MM.1S (cell line): ENCODE measurements around the gene MTM1.
A peak's percentile ranks its signal among the peaks of the same experiment; 100 is the strongest.

Experiments
- DNase-seq: peaks from one replicate; pipeline ENCODE4 v3.0.0-alpha.2; 2015
- H2AFZ ChIP-seq: fragments of 300-600 bp; sonication (generic); 2 replicates; pipeline ENCODE4 v1.6.0; 2016; ENCODE audit warnings: antibody characterized with exemption, low read length
- H3F3A ChIP-seq: fragments of 300-600 bp; sonication (generic); 2 replicates; pipeline ENCODE4 v1.6.1; 2016; ENCODE audit warnings: mild to moderate bottlenecking, antibody characterized with exemption, low read length, moderate library complexity, mixed read lengths; ENCODE audit not compliant: insufficient read depth
- H3K27ac ChIP-seq: fragments of 300-600 bp; sonication (generic); 2 replicates; pipeline ENCODE4 v1.5.1; 2016; ENCODE audit warnings: mild to moderate bottlenecking, low read length
- H3K27me3 ChIP-seq: fragments of 300-600 bp; sonication (generic); replicated peaks from 2 replicates; pipeline ENCODE4 v1.6.0; 2016; ENCODE audit warnings: low read length; ENCODE audit not compliant: insufficient read depth
- H3K36me3 ChIP-seq: fragments of 300-600 bp; sonication (generic); replicated peaks from 2 replicates; pipeline ENCODE4 v1.6.1; 2016; ENCODE audit warnings: mild to moderate bottlenecking, low read length, mixed read lengths; ENCODE audit not compliant: insufficient read depth
- H3K4me1 ChIP-seq: fragments of 300-600 bp; sonication (generic); 2 replicates; pipeline ENCODE4 v1.6.1; 2016; ENCODE audit warnings: low read length, mixed read lengths
- H3K4me2 ChIP-seq: fragments of 300-600 bp; sonication (generic); 2 replicates; pipeline ENCODE4 v1.6.0; 2016; ENCODE audit warnings: low read depth, low read length
- H3K4me3 ChIP-seq: fragments of 300-600 bp; sonication (generic); 2 replicates; pipeline ENCODE4 v1.5.1; 2016; ENCODE audit warnings: low read length, mixed read lengths
- H3K79me2 ChIP-seq: fragments of 300-600 bp; sonication (generic); 2 replicates; pipeline ENCODE4 v1.6.1; 2016; ENCODE audit warnings: mixed run types, low read length, mixed read lengths
- H3K9ac ChIP-seq: fragments of 300-600 bp; sonication (generic); 2 replicates; pipeline ENCODE4 v1.6.1; 2016; ENCODE audit warnings: low read length, mixed read lengths
- H3K9me2 ChIP-seq: fragments of 300-600 bp; sonication (generic); replicated peaks from 2 replicates; pipeline ENCODE4 v1.6.1; 2016; ENCODE audit warnings: mild to moderate bottlenecking, low read length, mixed read lengths; ENCODE audit not compliant: insufficient read depth
- H3K9me3 ChIP-seq: fragments of 300-600 bp; sonication (generic); replicated peaks from 2 replicates; pipeline ENCODE4 v1.6.1; 2016; ENCODE audit warnings: mild to moderate bottlenecking, low read length, mixed read lengths; ENCODE audit not compliant: insufficient read depth
- H4K20me1 ChIP-seq: fragments of 300-600 bp; sonication (generic); 2 replicates; pipeline ENCODE4 v1.6.1; 2016; ENCODE audit warnings: mild to moderate bottlenecking, low read length, moderate library complexity, mixed read lengths; ENCODE audit not compliant: insufficient read depth
- EZH2 ChIP-seq: fragments of 300-600 bp; sonication (generic); optimal IDR thresholded peaks from 2 replicates; pipeline ENCODE3; 2017; ENCODE audit warnings: low read depth, mild to moderate bottlenecking, antibody characterized with exemption, low read length, mixed read lengths
- EZH2phosphoT487 ChIP-seq: fragments of 300-600 bp; sonication (generic); IDR thresholded peaks from 2 replicates; pipeline ENCODE4 v1.6.1; 2018; ENCODE audit warnings: antibody characterized with exemption, low read length
- TF ChIP-seq, protein P1 (sequence below): fragments of 300-600 bp; sonication (generic); IDR thresholded peaks from 2 replicates; pipeline ENCODE4 v1.5.1; 2016; ENCODE audit warnings: antibody characterized with exemption, low read length, mixed read lengths

MTM1 gene

DNA sequence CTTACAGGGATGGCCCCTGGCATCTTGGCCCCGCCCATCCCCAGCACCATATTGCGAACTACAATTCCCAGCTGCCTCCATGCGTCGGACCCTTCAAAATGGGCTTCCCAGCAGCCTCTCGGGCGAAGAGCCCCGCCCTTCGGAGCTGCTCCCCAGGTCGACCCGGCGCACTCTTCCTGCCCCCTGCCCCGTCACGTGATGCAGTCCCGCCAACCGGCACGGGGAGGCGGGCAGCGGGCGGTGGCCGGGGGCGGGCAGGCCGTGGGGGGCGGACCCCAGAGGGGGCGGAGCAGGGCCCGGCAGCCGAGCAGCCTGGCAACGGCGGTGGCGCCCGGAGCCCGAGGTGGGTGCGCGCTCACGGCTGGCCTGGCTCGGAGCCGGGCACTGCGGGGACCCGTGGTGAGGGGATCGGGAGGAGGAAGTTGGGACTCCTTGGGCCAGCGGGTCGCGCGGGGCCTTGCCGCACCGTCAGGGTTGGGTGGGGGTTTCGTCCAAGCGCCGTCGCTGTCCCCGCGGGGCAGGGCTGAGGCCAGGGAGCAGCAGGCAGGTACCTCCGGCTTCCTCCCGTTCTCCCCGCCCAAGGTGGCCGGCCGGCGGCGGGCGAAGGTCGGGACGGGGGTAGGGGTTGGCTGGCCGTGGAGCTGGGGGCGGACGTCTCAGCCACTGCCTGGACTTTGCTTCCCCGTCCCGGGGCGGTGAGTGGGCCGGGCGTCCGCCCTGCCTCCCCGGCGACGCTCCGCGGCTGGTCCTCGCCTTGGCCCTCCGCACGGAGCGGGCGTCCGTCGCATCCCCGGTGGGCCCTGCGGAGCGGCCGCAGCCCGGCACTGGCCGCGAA is at the start of gene MTM1:
Gene MTM1, plus strand, starts transcription at position 302 of the 835 bp plus-strand sequence. CDS start 23,994 bp downstream, outside the sequence.
- peak within 1 kb of the TSS; percentile 72 for H3K4me2 ChIP-seq
- peak within 1 kb of the TSS; percentile 43 for H2AFZ ChIP-seq
- H3K4me1 ChIP-seq: peaks cover 8% of the 10 kb centered on the region; the same call in 1 of the 2 replicates
- peaks cover 3% of the 10 kb centered on the region for H3F3A ChIP-seq
- H3K36me3 ChIP-seq: no peaks in the 10 kb centered on the region
- no peaks in the 10 kb centered on the region for H3K9me2 ChIP-seq
- peak within 1 kb of the TSS; percentile 71 for H3K4me3 ChIP-seq
- H3K27ac ChIP-seq: peak within 1 kb of the TSS; percentile 49; the same call in 1 of the 2 replicates
- no peaks in the 10 kb centered on the region for H4K20me1 ChIP-seq
- no peaks in the 10 kb centered on the region for H3K27me3 ChIP-seq
- peak; percentile 95 for DNase-seq
- peaks cover 39% of the 10 kb centered on the region for H3K79me2 ChIP-seq
- no peaks in the 10 kb centered on the region for H3K9me3 ChIP-seq
- peak within 1 kb of the TSS; percentile 65 for H3K9ac ChIP-seq
- TF ChIP-seq, protein P1, sequence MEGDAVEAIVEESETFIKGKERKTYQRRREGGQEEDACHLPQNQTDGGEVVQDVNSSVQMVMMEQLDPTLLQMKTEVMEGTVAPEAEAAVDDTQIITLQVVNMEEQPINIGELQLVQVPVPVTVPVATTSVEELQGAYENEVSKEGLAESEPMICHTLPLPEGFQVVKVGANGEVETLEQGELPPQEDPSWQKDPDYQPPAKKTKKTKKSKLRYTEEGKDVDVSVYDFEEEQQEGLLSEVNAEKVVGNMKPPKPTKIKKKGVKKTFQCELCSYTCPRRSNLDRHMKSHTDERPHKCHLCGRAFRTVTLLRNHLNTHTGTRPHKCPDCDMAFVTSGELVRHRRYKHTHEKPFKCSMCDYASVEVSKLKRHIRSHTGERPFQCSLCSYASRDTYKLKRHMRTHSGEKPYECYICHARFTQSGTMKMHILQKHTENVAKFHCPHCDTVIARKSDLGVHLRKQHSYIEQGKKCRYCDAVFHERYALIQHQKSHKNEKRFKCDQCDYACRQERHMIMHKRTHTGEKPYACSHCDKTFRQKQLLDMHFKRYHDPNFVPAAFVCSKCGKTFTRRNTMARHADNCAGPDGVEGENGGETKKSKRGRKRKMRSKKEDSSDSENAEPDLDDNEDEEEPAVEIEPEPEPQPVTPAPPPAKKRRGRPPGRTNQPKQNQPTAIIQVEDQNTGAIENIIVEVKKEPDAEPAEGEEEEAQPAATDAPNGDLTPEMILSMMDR: no peak
- TF ChIP-seq EZH2: no peak
- TF ChIP-seq EZH2phosphoT487: no peak

DNA sequence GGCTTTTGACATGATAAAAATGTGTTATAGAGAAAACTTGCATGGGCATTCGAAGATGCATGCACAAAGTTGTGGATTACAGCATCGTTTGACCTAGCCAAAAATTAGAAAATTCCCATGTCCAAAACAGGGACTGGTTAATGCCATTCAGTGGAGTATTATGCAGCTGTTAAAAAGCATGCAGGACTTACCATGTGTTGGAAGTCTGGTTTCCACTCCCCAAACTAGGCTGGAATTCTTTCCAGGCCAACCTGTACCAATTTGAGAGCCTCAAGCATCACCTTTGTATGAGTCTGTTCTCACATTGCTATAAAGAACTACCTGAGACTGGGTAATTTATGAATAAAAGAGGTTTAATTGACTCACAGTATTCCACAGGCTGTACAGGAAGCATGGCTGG is 45.9 kb upstream of the MTM1 start:
- Histone ChIP-seq H3K79me2 (no peaks in the 10 kb centered on the region), H4K20me1 (no peaks in the 10 kb centered on the region), H3K27me3 (no peaks in the 10 kb centered on the region), H3K9me3 (no peaks in the 10 kb centered on the region), H3K4me2 (no peak overlapping the region), H3K36me3 (no peaks in the 10 kb centered on the region), H3K4me3 (no peak overlapping the region), H3K9me2 (no peaks in the 10 kb centered on the region), H2AFZ (no peak overlapping the region), H3K9ac (no peak overlapping the region), H3K27ac (no peak overlapping the region), H3K4me1 (no peaks in the 10 kb centered on the region), H3F3A (no peaks in the 10 kb centered on the region)
- no peak for DNase-seq
- no peak for TF ChIP-seq EZH2
- TF ChIP-seq, protein P1: no peak
- no peak for TF ChIP-seq EZH2phosphoT487

DNA sequence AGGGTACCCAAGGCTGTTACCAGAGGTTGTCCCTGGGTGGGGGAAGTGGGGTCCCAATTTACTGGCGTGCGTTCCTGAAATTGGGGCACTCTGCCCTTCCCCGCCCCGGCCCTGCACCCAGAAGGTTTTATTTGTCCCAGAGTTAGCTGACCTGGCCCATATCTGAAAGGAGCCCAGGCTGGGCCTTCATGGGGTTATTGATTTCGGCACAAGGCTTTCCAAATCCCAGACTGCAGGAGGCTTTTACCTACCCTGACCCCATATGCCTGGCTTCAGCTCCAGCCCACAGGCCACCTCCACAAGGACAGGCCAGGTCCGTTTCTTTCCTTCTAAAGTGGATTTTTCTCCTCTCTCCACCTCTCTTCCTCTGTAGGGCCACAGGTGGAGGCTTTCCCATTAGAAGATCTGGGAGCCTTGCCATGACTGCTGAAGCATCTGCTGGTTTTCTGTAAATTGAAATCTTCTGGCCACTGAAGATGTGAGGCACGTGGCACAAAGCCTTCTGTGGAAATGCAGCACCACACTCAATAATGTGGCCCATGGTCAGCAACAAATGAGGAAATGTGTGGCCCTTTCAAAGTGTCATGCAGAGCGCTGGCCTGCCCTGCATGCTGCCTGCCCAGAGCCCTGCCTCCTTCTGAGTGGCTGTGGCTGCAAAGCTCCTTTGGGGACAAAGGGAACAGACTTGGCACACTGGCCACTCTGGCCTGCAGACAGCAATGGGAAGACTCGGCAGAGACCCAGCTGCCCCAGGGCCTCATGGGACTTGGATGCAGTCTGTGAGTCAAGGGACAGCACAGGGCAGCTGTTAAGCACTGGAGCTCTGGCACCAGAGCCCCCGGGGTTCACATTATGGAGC is 43.1 kb upstream of the MTM1 start:
- Histone ChIP-seq H2AFZ (no peak overlapping the region), H3K9me2 (no peaks in the 10 kb centered on the region), H3F3A (no peaks in the 10 kb centered on the region), H4K20me1 (no peaks in the 10 kb centered on the region), H3K27me3 (no peaks in the 10 kb centered on the region), H3K4me3 (no peak overlapping the region), H3K36me3 (no peaks in the 10 kb centered on the region), H3K4me1 (no peaks in the 10 kb centered on the region), H3K9me3 (no peaks in the 10 kb centered on the region), H3K27ac (no peak overlapping the region), H3K9ac (no peak overlapping the region), H3K79me2 (no peaks in the 10 kb centered on the region), H3K4me2 (no peak overlapping the region)
- TF ChIP-seq, protein P1: no peak
- TF ChIP-seq EZH2phosphoT487: no peak
- no peak for TF ChIP-seq EZH2
- DNase-seq: no peak
